Fibroblast of lung (primary cell): ENCODE measurements around the gene TBPL2. TPM values are rescaled to one million over a fixed set of nuclear protein-coding genes. Genes with fewer than 3 reads are reported as not detected.

Source experiments
- DNase-seq, 2 donors: peaks; one replicate each; pipeline versions ENCODE4 v3.0.0 to v3.0.0-alpha.2; 2010; ENCODE audit warnings: low read depth in 2 of 2
- H2AFZ ChIP-seq: 2 replicates; pipeline ENCODE4 v1.5.1; 2012; ENCODE audit warnings: low read length, control low read depth, inconsistent platforms
- H3K27ac ChIP-seq: 2 replicates; pipeline ENCODE4 v1.5.1; 2011; ENCODE audit warnings: low read length, control low read depth; ENCODE audit not compliant: insufficient read depth
- H3K27me3 ChIP-seq: 2 replicates; pipeline ENCODE4 v1.5.1; 2011; ENCODE audit warnings: mild to moderate bottlenecking, low read length; ENCODE audit not compliant: control insufficient read depth, insufficient read depth
- H3K36me3 ChIP-seq: 2 replicates; pipeline ENCODE4 v1.5.1; 2011; ENCODE audit warnings: low read length; ENCODE audit not compliant: control insufficient read depth, insufficient read depth
- H3K4me1 ChIP-seq: 2 replicates; pipeline ENCODE4 v1.5.1; 2011; ENCODE audit warnings: low read length; ENCODE audit not compliant: control insufficient read depth, insufficient read depth; ENCODE audit errors: extremely low read depth
- H3K4me2 ChIP-seq: 2 replicates; pipeline ENCODE4 v1.5.1; 2011; ENCODE audit warnings: low read length, control low read depth; ENCODE audit not compliant: insufficient read depth; ENCODE audit errors: extremely low read depth
- H3K4me3 ChIP-seq, 4 experiments: fragments of 200-600 bp in 1 of 4; sonication (generic) in 1 of 4; replicated peaks in 1 of 4; 2 replicates each; pipeline ENCODE4 v1.5.1; 2011 to 2016; ENCODE audit warnings: low read length in 4 of 4, low read depth in 3 of 4, mild to moderate bottlenecking in 3 of 4, control low read depth in 2 of 4, inconsistent platforms in 1 of 4, mixed read lengths in 1 of 4; ENCODE audit not compliant: insufficient read depth in 1 of 4; ENCODE audit errors: control extremely low read depth in 1 of 4
- H3K79me2 ChIP-seq: 2 replicates; pipeline ENCODE4 v1.5.1; 2012; ENCODE audit warnings: mild to moderate bottlenecking, low read length, inconsistent platforms; ENCODE audit not compliant: control insufficient read depth, insufficient read depth
- H3K9ac ChIP-seq: 2 replicates; pipeline ENCODE4 v1.5.1; 2011; ENCODE audit warnings: mild to moderate bottlenecking, low read length, control low read depth; ENCODE audit not compliant: insufficient read depth
- H3K9me3 ChIP-seq: 2 replicates; pipeline ENCODE4 v1.5.1; 2012; ENCODE audit warnings: low read depth, low read length; ENCODE audit not compliant: control insufficient read depth, insufficient read depth
- H4K20me1 ChIP-seq: 2 replicates; pipeline ENCODE4 v1.5.1; 2011; ENCODE audit warnings: low read length; ENCODE audit not compliant: control insufficient read depth, insufficient read depth; ENCODE audit errors: extremely low read depth
- EZH2 ChIP-seq: IDR thresholded peaks from 2 replicates; pipeline ENCODE4 v1.5.1; 2012; ENCODE audit warnings: low read length, control low read depth, mild to moderate bottlenecking; ENCODE audit errors: missing control alignments
- polyA plus RNA-seq, 2 donors: library from polyadenylated mRNA; depleted of rRNA in 1 of 2; stranded (reverse) in 1 of 2; unstranded in 1 of 2; fragments of >200 nt; gene quantifications; 2 replicates each; pipeline ENCODE4 v1.2.1, GENCODE V29; 2011 to 2012; ENCODE audit warnings: missing spikeins in 1 of 2
- total RNA-seq: library from RNA; depleted of rRNA; stranded (reverse); fragments of >200 nt; gene quantifications from 2 replicates; pipeline ENCODE4 v1.2.1, GENCODE V29; 2014
- TF ChIP-seq, protein P1 (sequence below), 2 donors: IDR thresholded peaks in 1 of 2; conservative IDR thresholded peaks in 1 of 2; 1 replicate in 1 of 2; 2 replicates in 1 of 2; pipeline ENCODE4 v1.5.1; 2011 to 2012; ENCODE audit warnings: low read length in 2 of 2, control low read depth in 1 of 2, inconsistent platforms in 1 of 2, low read depth in 1 of 2, mild to moderate bottlenecking in 1 of 2

The TBPL2 gene
- total and polyA plus RNA-seq, 2 donors (not counting 1 experiment from before 2014, with no cell fraction given) = not detected

DNA sequence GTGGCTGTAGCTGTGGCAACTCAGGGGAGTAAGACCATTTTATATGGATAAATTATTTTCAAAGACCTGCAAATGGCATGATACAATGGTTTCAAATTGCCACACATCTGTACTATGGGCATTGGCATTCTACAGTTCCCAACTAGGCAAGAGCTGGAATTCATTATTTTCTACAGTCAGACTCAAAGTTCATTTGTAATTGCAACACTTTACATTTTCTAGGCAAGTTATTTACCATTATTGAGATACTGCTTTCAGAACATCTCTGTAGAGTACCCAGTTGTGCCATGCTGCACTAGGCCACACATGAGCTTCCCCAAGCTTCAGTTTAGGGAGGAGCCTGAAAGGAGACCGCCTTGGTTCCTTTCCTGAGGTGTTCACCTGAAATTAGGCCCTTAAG lies 20.8 kb downstream of the TBPL2 start:
- DNase-seq = no peak
- no peaks in the 10 kb centered on the region for H3K27me3 ChIP-seq
- no peaks in the 10 kb centered on the region for H3K36me3 ChIP-seq
- H4K20me1 ChIP-seq = no peaks in the 10 kb centered on the region
- TF ChIP-seq, protein P1, sequence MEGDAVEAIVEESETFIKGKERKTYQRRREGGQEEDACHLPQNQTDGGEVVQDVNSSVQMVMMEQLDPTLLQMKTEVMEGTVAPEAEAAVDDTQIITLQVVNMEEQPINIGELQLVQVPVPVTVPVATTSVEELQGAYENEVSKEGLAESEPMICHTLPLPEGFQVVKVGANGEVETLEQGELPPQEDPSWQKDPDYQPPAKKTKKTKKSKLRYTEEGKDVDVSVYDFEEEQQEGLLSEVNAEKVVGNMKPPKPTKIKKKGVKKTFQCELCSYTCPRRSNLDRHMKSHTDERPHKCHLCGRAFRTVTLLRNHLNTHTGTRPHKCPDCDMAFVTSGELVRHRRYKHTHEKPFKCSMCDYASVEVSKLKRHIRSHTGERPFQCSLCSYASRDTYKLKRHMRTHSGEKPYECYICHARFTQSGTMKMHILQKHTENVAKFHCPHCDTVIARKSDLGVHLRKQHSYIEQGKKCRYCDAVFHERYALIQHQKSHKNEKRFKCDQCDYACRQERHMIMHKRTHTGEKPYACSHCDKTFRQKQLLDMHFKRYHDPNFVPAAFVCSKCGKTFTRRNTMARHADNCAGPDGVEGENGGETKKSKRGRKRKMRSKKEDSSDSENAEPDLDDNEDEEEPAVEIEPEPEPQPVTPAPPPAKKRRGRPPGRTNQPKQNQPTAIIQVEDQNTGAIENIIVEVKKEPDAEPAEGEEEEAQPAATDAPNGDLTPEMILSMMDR (conservative IDR thresholded peaks at IDR 0.05 in 1 of 2, IDR thresholded peaks at IDR 0.05 in 1 of 2; ENCODE audit: low read depth in 1 of 2, low read length in 2 of 2) = no peak
- no peak for TF ChIP-seq EZH2
- no peak overlapping the region for H3K4me3 ChIP-seq
- H3K9me3 ChIP-seq = no peaks in the 10 kb centered on the region
- no peak overlapping the region for H3K4me2 ChIP-seq
- no peak overlapping the region for H2AFZ ChIP-seq
- no peak overlapping the region for H3K27ac ChIP-seq
- no peak overlapping the region for H3K9ac ChIP-seq
- H3K4me1 ChIP-seq = no peaks in the 10 kb centered on the region
- H3K79me2 ChIP-seq = no peaks in the 10 kb centered on the region

DNA sequence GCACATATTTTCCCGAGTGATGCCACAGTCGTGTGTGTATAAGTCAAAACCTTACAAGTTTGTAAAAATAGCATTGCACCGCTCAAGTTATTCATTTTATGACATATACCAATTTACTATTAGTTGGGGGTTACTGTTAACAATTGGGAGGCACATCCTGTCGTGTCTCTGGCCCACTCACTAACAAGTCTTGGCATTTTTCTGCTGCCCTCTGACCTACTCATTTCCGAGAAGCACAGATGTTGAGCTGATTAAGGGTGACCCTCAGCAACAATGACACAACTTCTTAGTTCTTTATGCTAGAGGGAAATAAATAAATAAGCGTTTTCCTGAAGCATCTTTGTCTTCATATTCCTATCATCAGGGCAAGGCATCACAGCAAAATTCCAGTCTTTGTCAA lies 22.0 kb downstream of the TBPL2 start:
- TF ChIP-seq, protein P1 (conservative IDR thresholded peaks at IDR 0.05 in 1 of 2, IDR thresholded peaks at IDR 0.05 in 1 of 2; ENCODE audit: low read depth in 1 of 2, low read length in 2 of 2) = no peak
- no peak for TF ChIP-seq EZH2
- H4K20me1 ChIP-seq = no peaks in the 10 kb centered on the region
- no peak overlapping the region for H3K9ac ChIP-seq
- H3K4me2 ChIP-seq = no peak overlapping the region
- H3K9me3 ChIP-seq = no peaks in the 10 kb centered on the region
- H3K27me3 ChIP-seq = no peaks in the 10 kb centered on the region
- no peak overlapping the region for H3K27ac ChIP-seq
- no peaks in the 10 kb centered on the region for H3K79me2 ChIP-seq
- no peak for DNase-seq
- H3K4me1 ChIP-seq = no peaks in the 10 kb centered on the region
- H3K4me3 ChIP-seq = no peak overlapping the region
- H2AFZ ChIP-seq = no peak overlapping the region
- H3K36me3 ChIP-seq = no peaks in the 10 kb centered on the region

DNA sequence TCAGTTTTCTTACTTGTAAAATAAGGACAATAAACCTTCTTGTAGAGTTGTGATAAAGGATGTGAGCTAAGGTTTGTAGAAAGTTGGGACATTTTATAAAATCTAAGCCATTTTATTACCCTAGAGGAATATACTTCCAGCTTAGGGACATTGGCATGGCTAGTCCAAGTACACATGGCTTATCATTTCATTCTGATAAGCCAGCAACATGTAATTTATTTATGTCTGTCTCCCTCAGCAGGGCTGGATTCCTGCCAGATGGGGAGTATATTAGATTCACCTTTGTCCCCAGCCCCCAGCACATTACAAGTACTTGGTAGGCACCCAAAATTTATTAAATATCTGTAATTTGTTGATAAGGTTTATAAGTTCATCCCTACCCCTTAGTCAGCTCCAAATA lies 22.5 kb downstream of the TBPL2 start:
- Histone ChIP-seq H3K4me2 (no peak overlapping the region), H3K27ac (no peak overlapping the region), H3K9ac (no peak overlapping the region), H3K9me3 (no peaks in the 10 kb centered on the region), H3K79me2 (no peaks in the 10 kb centered on the region), H3K27me3 (no peaks in the 10 kb centered on the region), H3K4me1 (no peaks in the 10 kb centered on the region), H3K4me3 (no peak overlapping the region), H2AFZ (no peak overlapping the region), H4K20me1 (no peaks in the 10 kb centered on the region), H3K36me3 (no peaks in the 10 kb centered on the region)
- DNase-seq = no peak
- TF ChIP-seq, protein P1 (conservative IDR thresholded peaks at IDR 0.05 in 1 of 2, IDR thresholded peaks at IDR 0.05 in 1 of 2; ENCODE audit: low read depth in 1 of 2, low read length in 2 of 2) = no peak
- no peak for TF ChIP-seq EZH2
